HG02571 (cell line): ENCODE measurements around the gene TAF6.

ENCODE experiments used
- ATAC-seq: cut with Tn5 transposase; IDR thresholded peaks from one replicate; pipeline ENCODE4 v1.9.1; 2021; ENCODE audit warnings: mild to moderate bottlenecking, moderate library complexity; ENCODE audit not compliant: unreplicated experiment

The TAF6 gene

DNA sequence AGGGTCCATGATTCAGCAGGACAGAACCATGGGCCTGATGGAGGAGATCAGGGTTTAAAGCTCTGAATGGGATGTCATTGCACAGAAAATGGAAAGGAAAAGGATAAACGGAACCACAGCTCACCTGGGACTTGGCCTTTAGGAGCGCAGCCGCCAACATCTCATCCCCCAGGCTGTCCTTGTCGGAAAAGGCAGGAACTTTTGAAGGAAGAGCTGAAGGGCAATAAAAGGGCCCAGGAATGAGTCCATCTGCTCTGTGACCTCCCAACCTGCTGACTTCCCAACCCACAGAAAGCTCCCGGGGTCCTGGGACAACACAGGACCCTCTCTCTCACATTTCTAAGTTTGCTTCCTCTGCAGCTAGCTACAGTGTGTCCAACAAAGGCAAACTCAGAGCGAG is 43.7 kb downstream of the TAF6 start:
- ATAC-seq, result no peak

DNA sequence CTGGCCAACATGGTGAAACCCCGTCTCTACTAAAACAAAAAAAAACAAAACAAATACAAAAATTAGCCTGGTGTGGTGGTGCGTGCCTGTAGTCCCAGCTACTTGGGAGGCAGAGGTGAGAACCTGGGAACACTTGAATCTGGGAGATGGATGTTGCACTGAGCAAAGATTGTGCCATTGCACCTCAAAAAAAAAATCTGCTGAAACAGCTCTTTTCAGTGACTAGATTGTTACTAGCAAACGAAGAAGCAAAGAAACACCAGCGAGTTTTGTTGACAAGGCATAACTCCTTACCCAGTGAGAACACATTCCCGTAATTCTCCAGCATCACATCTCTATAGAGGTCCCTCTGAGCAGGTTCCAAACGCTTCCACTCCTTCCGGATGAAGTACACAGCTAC is 44.3 kb downstream of the TAF6 start:
- no peak for ATAC-seq

DNA sequence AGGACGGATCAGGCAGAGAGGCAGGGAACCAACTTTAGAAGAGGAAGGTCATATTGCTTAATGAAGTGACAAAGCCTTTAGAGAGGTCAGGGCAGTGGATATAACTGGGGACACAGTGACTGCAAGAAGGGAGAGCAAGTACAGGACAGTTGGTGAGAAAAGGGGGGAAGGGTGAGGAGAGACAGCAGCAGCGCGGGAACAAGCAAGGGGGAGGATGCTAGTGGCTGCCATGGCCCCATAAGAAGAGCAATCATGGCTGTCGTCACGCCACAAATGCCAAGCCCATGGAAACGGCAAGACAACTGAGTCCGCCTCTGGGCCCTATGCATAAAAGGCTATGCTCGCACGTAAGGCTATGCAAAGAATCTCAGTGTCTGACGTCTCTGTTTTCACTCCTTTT is 46.7 kb downstream of the TAF6 start:
- ATAC-seq, result no peak

DNA sequence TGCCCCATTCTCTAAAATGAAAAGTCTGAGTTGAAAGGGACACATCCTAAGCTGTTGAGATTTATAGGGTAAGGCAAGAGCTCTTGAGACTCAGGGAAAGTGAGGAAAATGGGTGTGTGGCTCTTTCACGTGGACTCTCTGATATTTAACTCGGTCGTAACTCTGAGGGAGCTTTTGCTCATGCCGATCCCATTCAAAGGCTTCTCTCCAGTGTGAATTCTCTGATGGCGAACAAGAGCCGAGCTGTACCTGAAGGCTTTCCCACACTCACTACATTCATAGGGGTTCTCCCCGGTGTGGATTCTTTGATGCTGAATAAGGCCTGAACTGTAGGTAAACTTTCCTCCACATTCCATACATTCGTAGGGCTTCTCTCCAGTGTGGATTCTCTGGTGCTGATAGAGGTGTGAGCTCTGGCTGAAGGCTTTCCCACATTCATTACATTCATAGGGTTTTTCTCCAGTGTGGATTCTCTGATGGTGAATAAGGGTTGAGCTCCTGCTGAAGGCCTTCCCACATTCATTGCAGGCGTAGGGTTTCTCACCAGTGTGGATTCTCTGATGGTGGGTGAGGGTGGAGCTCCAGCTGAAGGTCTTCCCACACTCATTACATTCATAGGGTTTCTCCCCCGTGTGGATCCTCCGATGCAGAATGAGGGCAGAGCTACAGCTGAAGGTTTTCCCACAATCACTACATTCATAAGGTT is 48.0 kb downstream of the TAF6 start:
- no peak for ATAC-seq

DNA sequence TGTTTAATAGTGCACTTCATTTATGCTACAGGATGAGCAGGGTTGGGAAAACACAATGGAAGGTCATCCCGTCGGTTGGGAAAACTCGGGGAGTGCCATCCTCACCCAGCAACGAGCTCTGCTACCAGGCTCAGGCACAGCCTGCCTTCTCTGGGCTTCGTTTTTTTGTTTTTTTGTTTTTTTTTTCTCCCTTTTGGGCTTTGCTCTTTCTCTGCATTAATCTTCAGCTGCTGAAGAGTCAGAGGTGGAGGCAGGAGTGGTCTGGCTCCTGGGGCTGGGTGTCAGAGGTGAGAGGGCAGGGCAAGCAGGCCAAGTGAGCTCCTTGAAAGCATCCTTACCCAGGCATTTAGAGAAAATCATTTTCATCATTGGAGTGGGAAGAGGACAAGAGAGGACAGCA is 49.2 kb downstream of the TAF6 start:
- no peak for ATAC-seq

DNA sequence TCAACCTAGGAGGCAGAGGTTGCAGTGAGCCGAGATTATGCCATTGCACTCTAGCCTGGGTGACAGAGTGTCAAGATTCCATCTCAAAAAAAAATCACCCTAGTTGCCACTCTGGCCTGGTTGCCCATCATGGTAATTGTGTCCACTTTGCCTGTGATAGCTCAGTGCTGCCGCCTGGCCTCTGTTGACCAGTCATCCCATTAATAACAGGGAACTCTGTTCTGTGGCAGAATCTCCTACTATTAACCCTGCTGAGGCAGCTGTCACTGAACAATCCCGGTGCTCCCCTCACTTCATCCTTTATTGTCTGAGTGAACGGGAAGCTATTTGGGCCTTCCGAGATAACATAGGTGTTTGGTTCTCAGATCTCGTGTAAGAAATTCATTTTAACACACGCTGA is 52.2 kb downstream of the TAF6 start:
- no peak for ATAC-seq

DNA sequence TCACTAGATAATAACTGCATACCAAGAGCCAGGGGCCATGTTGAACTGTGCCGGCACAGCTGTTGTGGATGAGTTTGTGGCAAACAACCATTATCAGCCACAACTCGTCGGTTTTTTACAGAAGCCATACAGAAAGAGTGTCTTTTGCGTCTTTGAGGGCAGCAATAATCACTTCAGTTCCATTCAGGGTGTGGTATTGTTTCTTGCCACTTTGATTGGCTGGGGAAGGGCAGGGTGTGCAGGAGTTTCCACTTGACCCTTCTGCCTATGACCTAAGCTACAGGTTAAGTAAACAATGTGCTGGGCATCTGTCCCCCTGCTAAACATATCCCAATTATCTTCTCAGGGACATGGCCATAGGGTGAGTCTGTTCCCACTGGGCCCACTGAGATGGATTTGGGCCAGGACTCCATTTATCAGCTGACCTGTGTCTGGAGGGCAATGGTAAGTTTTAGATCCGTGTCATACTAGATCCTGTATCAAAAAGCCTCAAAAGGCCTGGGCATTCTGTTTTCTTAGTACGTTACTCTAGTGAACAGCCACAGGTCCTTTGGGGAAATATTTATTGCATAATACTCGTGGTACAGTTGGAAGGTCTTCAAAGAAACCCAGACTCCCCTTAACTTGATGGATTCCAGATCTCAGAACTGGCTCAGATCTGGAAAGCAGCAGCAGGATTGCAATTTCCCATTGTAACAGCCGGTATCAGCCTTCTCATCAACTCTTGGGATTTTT is 53.5 kb downstream of the TAF6 start:
- ATAC-seq, result no peak

DNA sequence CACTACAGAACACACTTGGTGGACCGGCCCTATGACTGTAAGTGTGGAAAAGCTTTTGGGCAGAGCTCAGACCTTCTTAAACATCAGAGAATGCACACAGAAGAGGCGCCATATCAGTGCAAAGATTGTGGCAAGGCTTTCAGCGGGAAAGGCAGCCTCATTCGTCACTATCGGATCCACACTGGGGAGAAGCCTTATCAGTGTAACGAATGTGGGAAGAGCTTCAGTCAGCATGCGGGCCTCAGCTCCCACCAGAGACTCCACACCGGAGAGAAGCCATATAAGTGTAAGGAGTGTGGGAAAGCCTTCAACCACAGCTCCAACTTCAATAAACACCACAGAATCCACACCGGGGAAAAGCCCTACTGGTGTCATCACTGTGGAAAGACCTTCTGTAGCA is 55.0 kb downstream of the TAF6 start:
- no peak for ATAC-seq

DNA sequence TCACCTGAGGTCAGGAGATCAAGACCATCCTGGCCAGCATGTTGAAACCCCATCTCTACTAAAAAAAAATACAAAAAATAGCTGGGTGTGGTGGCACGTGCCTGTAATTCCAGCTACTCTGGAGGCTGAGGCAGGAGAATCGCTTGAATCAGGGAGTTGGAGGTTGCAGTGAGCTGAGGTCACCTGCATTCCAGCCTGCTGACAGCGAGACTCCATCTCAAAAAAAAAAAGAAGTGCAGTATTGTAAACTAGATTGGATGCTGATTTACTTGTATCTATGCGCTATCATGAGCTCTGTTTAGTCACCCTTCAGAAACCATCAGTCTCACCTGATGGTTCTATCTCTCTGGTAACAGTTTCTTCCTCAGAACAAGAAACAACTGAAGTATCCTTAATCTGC is 55.8 kb downstream of the TAF6 start:
- ATAC-seq, result no peak

DNA sequence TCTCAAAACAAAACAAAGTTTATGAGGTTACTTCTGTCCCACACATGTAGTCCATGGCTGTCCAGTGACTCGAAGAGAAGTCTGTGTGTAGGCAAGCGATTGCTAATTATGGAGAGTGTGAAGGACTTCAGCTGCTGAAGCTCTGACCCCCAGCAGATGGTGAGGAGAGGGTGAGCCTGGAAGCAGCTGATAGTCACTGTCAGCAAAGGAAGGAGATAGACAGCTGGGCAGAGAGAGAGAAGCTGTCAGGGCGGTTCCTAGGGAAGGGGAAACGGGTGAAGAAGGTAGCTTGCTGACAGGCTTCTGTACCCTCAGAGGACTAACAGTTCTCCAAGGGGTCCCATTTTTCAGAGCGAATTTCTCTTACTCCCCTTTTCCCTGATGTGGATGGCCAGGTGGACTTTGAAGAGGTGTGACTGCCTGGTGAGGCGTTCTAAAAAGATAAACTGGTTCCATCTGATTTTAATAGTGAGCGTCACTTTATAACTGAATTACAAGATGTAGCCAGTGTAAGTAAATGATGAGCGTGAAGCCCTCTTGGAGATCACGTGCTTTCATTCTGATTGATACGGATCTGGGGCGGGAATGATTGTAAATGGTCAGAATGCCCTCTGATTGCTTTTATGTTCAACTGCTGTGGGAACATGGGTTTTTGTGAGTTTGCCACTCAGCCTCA is 57.5 kb downstream of the TAF6 start:
- ATAC-seq, result no peak

DNA sequence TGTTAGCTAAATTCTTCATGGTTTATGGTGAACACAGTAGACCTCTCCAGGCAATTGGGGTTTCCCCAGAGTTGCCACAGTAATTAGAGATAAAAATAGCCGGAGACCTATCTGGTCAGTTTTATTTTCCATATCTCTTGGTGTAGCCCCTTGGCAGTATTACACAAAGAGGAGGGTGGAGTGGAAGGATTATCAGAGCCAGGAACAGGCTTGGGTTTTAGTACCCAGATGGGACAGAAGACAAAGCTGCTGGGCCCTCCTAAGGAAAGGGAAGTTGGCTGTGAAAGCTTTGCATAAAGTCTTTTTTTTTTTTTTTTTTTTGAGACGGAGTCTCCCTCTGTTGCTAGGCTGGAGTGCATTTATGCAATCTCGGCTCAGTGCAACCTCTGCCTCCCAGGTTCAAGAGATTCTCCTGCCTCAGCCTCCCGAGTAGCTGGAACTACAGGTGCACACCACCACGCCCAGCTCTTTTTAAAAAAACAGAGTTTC is 59.9 kb downstream of the TAF6 start:
- ATAC-seq, result no peak
